Measurements from ENCODE around the gene CHRNB1.

Gene CHRNB1

DNA sequence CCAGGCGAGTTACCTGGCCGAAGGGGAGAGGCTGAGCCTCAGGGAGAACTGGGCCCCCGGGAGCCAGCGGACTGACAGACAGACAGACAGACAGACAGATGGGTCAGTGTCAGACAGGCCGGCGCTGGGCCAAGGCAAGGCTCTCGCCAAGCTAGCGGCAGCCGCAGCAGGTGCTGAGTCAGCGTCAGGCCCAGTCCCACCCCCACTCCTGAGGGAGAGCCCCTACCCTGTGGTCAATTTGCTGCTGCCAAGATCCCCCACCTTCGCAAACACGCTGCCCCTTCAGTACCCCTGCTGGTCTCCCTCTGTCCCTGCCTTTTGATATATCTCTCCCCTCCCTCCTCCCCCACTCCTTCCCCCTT lies 4.0 kb upstream of the CHRNB1 start:
- peak overlapping the region; percentile 81 for H3K4me2 ChIP-seq (ENCODE audit: low read length)
- peaks cover 9% of the 10 kb centered on the region for H3K27me3 ChIP-seq (ENCODE audit: control insufficient read depth, insufficient read depth, low read length)
- H3K4me3 ChIP-seq (ENCODE audit: low read length) = peak overlapping the region; percentile 66
- peak overlapping the region; percentile 42 for H3K9ac ChIP-seq (ENCODE audit: low read depth, low read length)
- H3K4me1 ChIP-seq (ENCODE audit: control insufficient read depth, insufficient read depth, low read length) = peaks cover 57% of the 10 kb centered on the region
- no peaks in the 10 kb centered on the region for H3K36me3 ChIP-seq (ENCODE audit: insufficient read depth, low read length)
- H3K9me3 ChIP-seq (replicated peaks; ENCODE audit: low read length) = no peaks in the 10 kb centered on the region

DNA sequence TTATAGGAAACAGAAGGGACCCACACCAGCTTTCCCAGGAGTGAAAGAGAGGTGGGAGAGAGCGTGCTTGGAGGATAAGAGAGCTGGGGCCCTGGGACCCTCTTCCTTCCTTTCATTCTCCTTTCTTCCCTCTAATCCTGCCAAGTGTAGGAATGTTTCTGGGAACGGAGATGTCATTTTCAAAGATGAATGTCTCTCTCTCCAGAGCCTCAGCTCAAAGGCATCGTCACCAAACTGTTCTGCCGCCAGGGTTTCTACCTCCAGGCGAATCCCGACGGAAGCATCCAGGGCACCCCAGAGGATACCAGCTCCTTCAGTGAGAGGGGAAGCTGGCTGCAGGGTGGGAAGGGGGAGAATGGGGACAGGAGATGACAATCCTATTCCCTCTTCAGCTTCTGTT lies 3.6 kb upstream of the CHRNB1 start:
- Histone ChIP-seq H3K4me2 (ENCODE audit: low read length) (no peak overlapping the region), H3K9me3 (replicated peaks; ENCODE audit: low read length) (no peaks in the 10 kb centered on the region), H3K4me1 (ENCODE audit: control insufficient read depth, insufficient read depth, low read length) (peaks cover 56% of the 10 kb centered on the region), H3K27me3 (ENCODE audit: control insufficient read depth, insufficient read depth, low read length) (peaks cover 9% of the 10 kb centered on the region), H3K9ac (ENCODE audit: low read depth, low read length) (no peak overlapping the region), H3K36me3 (ENCODE audit: insufficient read depth, low read length) (no peaks in the 10 kb centered on the region), H3K4me3 (ENCODE audit: low read length) (no peak overlapping the region)

DNA sequence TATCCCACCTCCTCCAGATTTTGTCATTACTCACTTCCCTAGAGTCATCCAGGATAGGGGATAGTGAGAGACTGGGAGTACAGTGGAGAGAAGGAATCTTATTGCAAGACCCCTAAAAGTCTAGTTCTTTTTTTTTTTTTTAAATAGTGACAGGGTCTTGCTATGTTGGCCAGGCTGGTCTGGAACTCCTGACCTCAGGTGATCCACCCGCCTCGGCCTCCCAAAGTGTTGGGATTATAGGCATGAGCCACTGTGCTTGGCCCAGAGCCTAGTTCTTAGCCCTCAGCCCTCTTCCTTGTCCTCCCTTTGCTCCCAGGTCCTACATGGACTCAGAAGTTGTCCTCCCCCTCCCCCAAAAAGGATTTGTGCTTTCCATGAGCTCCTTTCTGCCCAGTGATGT lies 2.7 kb upstream of the CHRNB1 start:
- Histone ChIP-seq H3K4me2 (ENCODE audit: low read length) (no peak overlapping the region), H3K4me1 (ENCODE audit: control insufficient read depth, insufficient read depth, low read length) (peaks cover 51% of the 10 kb centered on the region), H3K9ac (ENCODE audit: low read depth, low read length) (no peak overlapping the region), H3K9me3 (replicated peaks; ENCODE audit: low read length) (no peaks in the 10 kb centered on the region), H3K27me3 (ENCODE audit: control insufficient read depth, insufficient read depth, low read length) (peaks cover 9% of the 10 kb centered on the region), H3K4me3 (ENCODE audit: low read length) (no peak overlapping the region), H3K36me3 (ENCODE audit: insufficient read depth, low read length) (no peaks in the 10 kb centered on the region)

DNA sequence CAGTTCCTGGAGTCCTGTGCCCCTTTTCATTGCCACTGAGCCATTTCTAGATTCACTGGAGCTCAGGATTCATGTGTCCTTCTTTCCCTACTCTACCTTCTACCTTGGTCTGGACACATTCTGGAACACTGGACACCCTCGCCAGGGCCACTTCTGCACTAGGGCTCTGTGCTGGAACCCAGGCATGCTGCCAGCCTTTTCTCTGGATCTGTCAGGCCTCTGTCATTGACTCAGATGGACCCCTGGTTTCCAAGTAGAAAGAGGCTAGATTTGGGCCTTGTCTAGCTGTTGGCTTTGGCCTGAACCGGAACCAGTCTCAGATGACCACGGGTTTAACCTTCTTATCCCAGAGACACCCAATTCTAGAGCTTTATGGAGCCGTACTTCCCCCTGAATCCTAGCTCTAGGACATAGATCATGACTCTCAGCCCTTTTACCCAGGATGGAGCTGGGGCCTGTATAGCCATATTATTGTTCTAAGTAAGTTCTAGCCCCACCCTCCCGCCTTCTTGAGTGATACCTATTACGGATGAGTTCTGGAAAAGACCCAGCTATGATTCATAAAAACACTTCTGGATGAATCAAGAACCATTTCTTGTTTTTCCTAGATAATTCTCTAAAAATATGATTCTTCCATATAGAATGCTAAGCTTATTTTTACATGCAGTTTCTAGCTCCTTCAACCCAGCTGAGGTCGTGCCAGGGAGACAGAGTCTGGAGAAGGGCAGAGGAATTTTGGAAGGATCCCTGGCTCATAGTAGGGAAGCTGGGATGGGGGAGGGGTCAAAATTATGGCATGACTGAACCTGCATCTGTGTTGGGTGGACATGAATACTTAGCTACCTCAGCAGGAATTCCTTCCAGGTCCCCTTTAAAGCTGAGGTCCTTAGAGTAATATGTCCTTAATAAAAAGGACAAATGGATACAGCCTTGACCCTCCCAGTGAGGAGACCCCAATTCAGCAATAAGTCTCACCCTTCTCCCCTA lies 1.1 kb upstream of the CHRNB1 start:
- Histone ChIP-seq H3K4me2 (ENCODE audit: low read length) (peak overlapping the region; percentile 90), H3K9me3 (replicated peaks; ENCODE audit: low read length) (no peaks in the 10 kb centered on the region), H3K4me1 (ENCODE audit: control insufficient read depth, insufficient read depth, low read length) (peaks cover 40% of the 10 kb centered on the region), H3K36me3 (ENCODE audit: insufficient read depth, low read length) (no peaks in the 10 kb centered on the region), H3K27me3 (ENCODE audit: control insufficient read depth, insufficient read depth, low read length) (peaks cover 3% of the 10 kb centered on the region), H3K9ac (ENCODE audit: low read depth, low read length) (peak overlapping the region; percentile 22), H3K4me3 (ENCODE audit: low read length) (peak overlapping the region; percentile 76)

DNA sequence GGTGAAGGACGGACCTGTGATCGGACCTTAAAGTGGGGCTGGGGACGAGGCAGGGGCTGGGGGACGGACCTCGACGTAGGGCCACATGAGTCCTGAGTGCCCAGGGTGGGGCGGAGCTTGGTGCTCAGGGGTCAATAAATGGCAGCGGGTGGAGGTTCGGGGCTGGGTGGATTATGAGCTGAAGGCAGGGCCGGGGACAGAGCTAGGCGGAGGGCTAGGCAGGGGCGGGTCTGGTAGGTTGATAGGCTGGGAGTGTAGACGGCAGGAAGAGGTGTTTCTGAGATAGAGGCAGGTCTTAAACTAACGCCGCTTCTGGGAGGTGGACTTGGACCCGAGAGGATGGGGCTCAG lies 733 bp downstream of the CHRNB1 start:
- peak overlapping the region; percentile 76 for H3K4me3 ChIP-seq (ENCODE audit: low read length)
- peak overlapping the region; percentile 90 for H3K4me2 ChIP-seq (ENCODE audit: low read length)
- H3K4me1 ChIP-seq (ENCODE audit: control insufficient read depth, insufficient read depth, low read length) = peaks cover 29% of the 10 kb centered on the region
- H3K36me3 ChIP-seq (ENCODE audit: insufficient read depth, low read length) = no peaks in the 10 kb centered on the region
- H3K9ac ChIP-seq (ENCODE audit: low read depth, low read length) = peak overlapping the region; percentile 82
- H3K9me3 ChIP-seq (replicated peaks; ENCODE audit: low read length) = no peaks in the 10 kb centered on the region
- H3K27me3 ChIP-seq (ENCODE audit: control insufficient read depth, insufficient read depth, low read length) = no peaks in the 10 kb centered on the region

DNA sequence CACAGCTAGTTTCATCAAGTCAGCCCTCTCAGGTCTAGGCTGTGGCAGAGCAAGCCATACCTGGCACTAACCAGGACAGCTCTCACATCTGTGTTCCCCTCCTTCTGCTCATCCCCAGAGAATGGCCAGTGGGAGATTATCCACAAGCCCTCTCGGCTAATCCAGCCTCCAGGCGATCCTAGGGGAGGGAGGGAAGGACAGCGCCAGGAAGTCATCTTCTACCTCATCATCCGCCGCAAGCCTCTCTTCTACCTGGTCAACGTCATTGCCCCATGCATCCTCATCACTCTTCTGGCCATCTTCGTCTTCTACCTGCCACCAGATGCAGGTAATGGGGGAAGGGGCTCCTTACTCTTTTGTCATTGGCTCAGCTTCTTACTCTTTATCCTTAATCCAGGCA lies 3.6 kb downstream of the CHRNB1 start:
- H3K36me3 ChIP-seq (ENCODE audit: insufficient read depth, low read length) = no peaks in the 10 kb centered on the region
- H3K27me3 ChIP-seq (ENCODE audit: control insufficient read depth, insufficient read depth, low read length) = no peaks in the 10 kb centered on the region
- H3K9me3 ChIP-seq (replicated peaks; ENCODE audit: low read length) = no peaks in the 10 kb centered on the region
- no peak overlapping the region for H3K9ac ChIP-seq (ENCODE audit: low read depth, low read length)
- H3K4me3 ChIP-seq (ENCODE audit: low read length) = no peak overlapping the region
- peaks cover 25% of the 10 kb centered on the region for H3K4me1 ChIP-seq (ENCODE audit: control insufficient read depth, insufficient read depth, low read length)
- no peak overlapping the region for H3K4me2 ChIP-seq (ENCODE audit: low read length)

DNA sequence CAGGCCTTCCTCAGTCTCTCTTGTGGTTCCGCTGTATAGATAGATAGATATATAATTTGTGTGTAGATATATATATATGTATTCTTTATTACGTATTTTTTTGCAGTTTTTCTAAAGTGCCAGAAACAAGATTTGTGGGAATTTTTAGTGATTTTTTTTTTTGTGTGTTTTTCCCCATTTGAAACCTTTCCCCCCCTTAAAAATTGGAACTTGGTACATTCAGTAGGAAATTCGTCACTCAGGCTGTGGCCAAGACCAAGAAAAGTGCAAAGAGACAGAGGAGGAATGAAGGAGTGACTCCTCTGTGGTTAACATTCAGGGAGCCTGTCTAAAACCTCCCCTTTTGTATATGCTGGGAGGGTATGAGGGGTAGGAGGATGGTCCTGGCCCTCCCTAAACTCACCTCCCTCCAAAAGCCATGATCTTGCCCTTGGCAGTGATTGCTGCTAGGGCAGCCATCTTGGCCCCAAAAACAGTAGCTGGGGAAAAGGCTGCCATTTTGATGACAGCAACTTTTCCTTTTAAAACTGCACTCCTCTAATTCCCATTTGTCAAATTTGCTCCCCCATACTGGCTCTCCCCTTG lies 15.2 kb downstream of the CHRNB1 start:
- peaks cover 22% of the 10 kb centered on the region for H3K36me3 ChIP-seq (ENCODE audit: insufficient read depth, low read length)

GRCh38 chr17:7460850-7461660 lies 16.2 kb downstream of the CHRNB1 start:
- H3K4me2 ChIP-seq (ENCODE audit: low read length) = no peak overlapping the region
- H3K36me3 ChIP-seq (ENCODE audit: insufficient read depth, low read length) = peaks cover 27% of the 10 kb centered on the region
- H3K27me3 ChIP-seq (ENCODE audit: control insufficient read depth, insufficient read depth, low read length) = no peaks in the 10 kb centered on the region
- H3K4me3 ChIP-seq (ENCODE audit: low read length) = no peak overlapping the region
- no peak overlapping the region for H3K9ac ChIP-seq (ENCODE audit: low read depth, low read length)
- H3K4me1 ChIP-seq (ENCODE audit: control insufficient read depth, insufficient read depth, low read length) = peaks cover 4% of the 10 kb centered on the region
- no peaks in the 10 kb centered on the region for H3K9me3 ChIP-seq (replicated peaks; ENCODE audit: low read length)

More for the DNA sequence above, 15.2 kb downstream of the CHRNB1 start:
- no peak overlapping the region for H3K9ac ChIP-seq (ENCODE audit: low read depth, low read length)
- H3K4me1 ChIP-seq (ENCODE audit: control insufficient read depth, insufficient read depth, low read length) = no peaks in the 10 kb centered on the region
- H3K9me3 ChIP-seq (replicated peaks; ENCODE audit: low read length) = no peaks in the 10 kb centered on the region
- H3K4me2 ChIP-seq (ENCODE audit: low read length) = no peak overlapping the region
- H3K4me3 ChIP-seq (ENCODE audit: low read length) = no peak overlapping the region
- H3K27me3 ChIP-seq (ENCODE audit: control insufficient read depth, insufficient read depth, low read length) = no peaks in the 10 kb centered on the region

- no peaks in the 10 kb centered on the region for H3K9me3 ChIP-seq (replicated peaks; ENCODE audit: low read length)
- H3K4me1 ChIP-seq (ENCODE audit: control insufficient read depth, insufficient read depth, low read length) = peaks cover 18% of the 10 kb centered on the region
- H3K4me3 ChIP-seq (ENCODE audit: low read length) = no peak overlapping the region
- H3K4me2 ChIP-seq (ENCODE audit: low read length) = no peak overlapping the region
- no peaks in the 10 kb centered on the region for H3K27me3 ChIP-seq (ENCODE audit: control insufficient read depth, insufficient read depth, low read length)
- no peak overlapping the region for H3K9ac ChIP-seq (ENCODE audit: low read depth, low read length)
- peaks cover 36% of the 10 kb centered on the region for H3K36me3 ChIP-seq (ENCODE audit: insufficient read depth, low read length)
Observed at GRCh38 chr17:7462474-7463371, 17.9 kb downstream of the CHRNB1 start.

DNA sequence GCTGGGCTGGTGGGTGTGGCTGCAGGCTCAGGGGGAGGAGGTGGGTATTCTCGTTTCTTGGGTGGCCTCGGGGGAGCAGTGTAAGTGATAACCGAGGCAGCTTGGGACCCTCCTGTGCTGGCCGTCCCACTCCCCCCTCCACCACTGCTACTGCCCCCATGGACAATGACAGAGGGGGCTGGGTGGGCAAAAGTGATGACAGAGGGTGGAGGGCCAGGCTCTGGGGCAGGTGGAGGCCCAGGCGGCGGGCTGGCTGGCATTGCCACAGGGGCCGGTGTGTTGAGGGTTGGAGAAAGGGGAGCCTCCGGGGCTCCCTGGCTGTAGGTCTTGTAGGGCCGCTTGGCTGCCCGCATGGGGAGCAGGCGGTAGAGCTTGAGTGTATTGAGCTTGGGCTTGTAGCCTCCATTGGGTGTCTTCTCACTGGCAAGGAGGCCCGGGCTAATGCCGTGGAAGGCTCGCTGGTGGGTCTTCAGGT lies 18.5 kb downstream of the CHRNB1 start:
- H3K9me3 ChIP-seq (replicated peaks; ENCODE audit: low read length) = no peaks in the 10 kb centered on the region
- H3K9ac ChIP-seq (ENCODE audit: low read depth, low read length) = no peak overlapping the region
- no peak overlapping the region for H3K4me3 ChIP-seq (ENCODE audit: low read length)
- H3K27me3 ChIP-seq (ENCODE audit: control insufficient read depth, insufficient read depth, low read length) = no peaks in the 10 kb centered on the region
- H3K4me1 ChIP-seq (ENCODE audit: control insufficient read depth, insufficient read depth, low read length) = peaks cover 18% of the 10 kb centered on the region
- H3K36me3 ChIP-seq (ENCODE audit: insufficient read depth, low read length) = peaks cover 36% of the 10 kb centered on the region
- no peak overlapping the region for H3K4me2 ChIP-seq (ENCODE audit: low read length)
